Left lung (tissue), 10 donors: ENCODE data around the gene KDM1B. TPM values are rescaled to one million over a fixed set of nuclear protein-coding genes. Genes with fewer than 3 reads are reported as not detected.
"Not testable (repeated sequence)": the region's sequence is repeated elsewhere in the genome, so short reads cannot be mapped to it uniquely, and the experiment has no call there.

ENCODE experiments used
- ATAC-seq: fragments of 200-7000 bp; cut with Tn5 transposase; one replicate; pipeline ENCODE4 v1.9.1; 2020; ENCODE audit warnings: moderate library complexity
- DNase-seq, 4 donors: peaks; one replicate each; pipeline ENCODE4 v3.0.0-alpha.2; 2013 to 2020
- H3K27ac ChIP-seq, 2 donors: fragments of 200-600 bp; sonication (generic) in 1 of 2; one replicate each; pipeline versions ENCODE4 v1.5.0 to v1.8.0; 2020 to 2021
- H3K27me3 ChIP-seq, 2 donors: fragments of 200-600 bp; sonication (generic) in 1 of 2; one replicate each; pipeline versions ENCODE4 v1.5.0 to v1.8.0; 2020 to 2021
- H3K36me3 ChIP-seq, 2 donors: fragments of 200-600 bp; sonication (generic) in 1 of 2; one replicate each; pipeline versions ENCODE4 v1.5.0 to v1.8.0; 2020 to 2021
- H3K4me1 ChIP-seq, 2 donors: fragments of 200-600 bp; one replicate each; pipeline ENCODE4 v1.8.0; 2021
- H3K4me3 ChIP-seq, 2 donors: fragments of 200-600 bp; sonication (generic) in 1 of 2; one replicate each; pipeline versions ENCODE4 v1.5.0 to v1.8.0; 2020 to 2021; ENCODE audit warnings: mild to moderate bottlenecking in 1 of 2
- H3K9me3 ChIP-seq, 2 donors: fragments of 200-600 bp; sonication (generic) in 1 of 2; one replicate each; pipeline versions ENCODE4 v1.5.0 to v1.8.0; 2020 to 2021
- intact Hi-C, 2 donors: fragments of 100-400 bp; cut with DNase I; formaldehyde crosslinking; loops; one replicate each; pipeline versions ENCODE4 v1.11.2 to v1.14.2; 2022
- polyA plus RNA-seq, 6 donors: library from polyadenylated mRNA; unstranded; fragments of 120-200 nt; gene quantifications; one replicate each; pipeline ENCODE4 v1.2.1, GENCODE V29; 2013; ENCODE audit not compliant: insufficient read length in 6 of 6
- total RNA-seq, 2 donors: library from RNA; stranded (reverse); fragmentation: NEBNext Ultra II Directional; extraction: Animal tissue kit (Norgen Biotek cat#: 25700); gene quantifications; one replicate each; pipeline ENCODE4 v1.2.1, GENCODE V29; 2021
- TF ChIP-seq, protein P1 (sequence below), 2 donors: fragments of 200-600 bp; sonication (generic) in 1 of 2; IDR thresholded peaks; one replicate each; pipeline versions ENCODE4 v1.5.0 to v1.8.0; 2021; ENCODE audit warnings: antibody characterized with exemption in 2 of 2
- donor health status: DM: no; HTN: yes; CAD: no.
- donor health status: DM: no; HTN: no; CAD: no.

The KDM1B gene
- total and polyA plus RNA-seq, 8 donors: 20.3 to 25.1 (median 22.5) TPM

DNA sequence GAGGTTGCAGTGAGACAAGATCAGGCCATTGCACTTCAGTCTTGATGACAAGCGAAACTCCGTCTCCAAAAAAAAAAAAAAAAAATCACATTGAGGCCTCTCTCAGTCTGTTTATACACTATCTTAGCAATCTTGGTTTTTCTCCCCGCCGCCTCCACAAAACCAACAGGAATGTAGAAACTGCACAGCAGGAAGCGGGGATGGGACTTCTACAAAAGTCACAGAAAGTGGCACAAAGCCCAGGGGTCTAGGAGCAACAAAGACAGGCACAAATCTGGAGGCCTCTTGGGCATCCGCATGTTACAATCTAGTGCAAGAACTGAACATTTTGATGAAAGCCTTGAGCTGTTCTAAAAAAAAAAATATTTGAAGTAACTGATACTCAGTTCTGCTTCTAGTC, 48.6 kb downstream of the KDM1B start:
- H3K4me1 ChIP-seq: no peaks in the 10 kb centered on the region
- no peak overlapping the region for H3K4me3 ChIP-seq
- no peak for ATAC-seq
- H3K27me3 ChIP-seq: no peaks in the 10 kb centered on the region
- no peak for DNase-seq
- H3K27ac ChIP-seq: no peak overlapping the region
- H3K36me3 ChIP-seq: peaks cover 0 to 92% of the 10 kb centered on the region in 2 donors
- no peaks in the 10 kb centered on the region for H3K9me3 ChIP-seq
- TF ChIP-seq, protein P1, sequence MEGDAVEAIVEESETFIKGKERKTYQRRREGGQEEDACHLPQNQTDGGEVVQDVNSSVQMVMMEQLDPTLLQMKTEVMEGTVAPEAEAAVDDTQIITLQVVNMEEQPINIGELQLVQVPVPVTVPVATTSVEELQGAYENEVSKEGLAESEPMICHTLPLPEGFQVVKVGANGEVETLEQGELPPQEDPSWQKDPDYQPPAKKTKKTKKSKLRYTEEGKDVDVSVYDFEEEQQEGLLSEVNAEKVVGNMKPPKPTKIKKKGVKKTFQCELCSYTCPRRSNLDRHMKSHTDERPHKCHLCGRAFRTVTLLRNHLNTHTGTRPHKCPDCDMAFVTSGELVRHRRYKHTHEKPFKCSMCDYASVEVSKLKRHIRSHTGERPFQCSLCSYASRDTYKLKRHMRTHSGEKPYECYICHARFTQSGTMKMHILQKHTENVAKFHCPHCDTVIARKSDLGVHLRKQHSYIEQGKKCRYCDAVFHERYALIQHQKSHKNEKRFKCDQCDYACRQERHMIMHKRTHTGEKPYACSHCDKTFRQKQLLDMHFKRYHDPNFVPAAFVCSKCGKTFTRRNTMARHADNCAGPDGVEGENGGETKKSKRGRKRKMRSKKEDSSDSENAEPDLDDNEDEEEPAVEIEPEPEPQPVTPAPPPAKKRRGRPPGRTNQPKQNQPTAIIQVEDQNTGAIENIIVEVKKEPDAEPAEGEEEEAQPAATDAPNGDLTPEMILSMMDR (IDR thresholded peaks at IDR 0.05): no peak
- intact Hi-C loops: no loop called here

DNA sequence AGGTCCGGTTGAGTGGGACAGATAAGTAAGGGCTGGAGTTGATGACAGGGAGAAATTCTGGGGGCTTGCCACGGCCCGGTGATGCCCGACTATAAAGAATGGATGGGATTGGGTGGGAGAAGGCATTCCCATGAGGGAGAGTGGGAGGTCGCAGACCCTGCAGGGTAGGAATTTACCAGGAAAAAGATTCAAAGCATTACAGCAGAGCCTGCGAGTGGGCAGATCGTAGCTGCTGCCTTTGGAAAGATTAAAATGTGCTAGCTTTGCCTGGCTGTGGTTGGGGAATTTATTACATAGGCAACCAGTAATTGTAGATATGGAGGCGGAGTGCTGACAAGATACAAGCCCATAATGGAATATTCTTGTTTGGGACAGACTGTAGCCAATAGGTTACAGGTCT, 49.5 kb downstream of the KDM1B start:
- no peak for ATAC-seq
- no peak for DNase-seq
- intact Hi-C loops: no loop called here
- H3K36me3 ChIP-seq: peaks cover 0 to 92% of the 10 kb centered on the region in 2 donors
- no peak overlapping the region for H3K27ac ChIP-seq
- no peaks in the 10 kb centered on the region for H3K27me3 ChIP-seq
- TF ChIP-seq, protein P1 (IDR thresholded peaks at IDR 0.05): no peak
- H3K4me1 ChIP-seq: no peaks in the 10 kb centered on the region
- H3K4me3 ChIP-seq: no peak overlapping the region
- no peaks in the 10 kb centered on the region for H3K9me3 ChIP-seq

DNA sequence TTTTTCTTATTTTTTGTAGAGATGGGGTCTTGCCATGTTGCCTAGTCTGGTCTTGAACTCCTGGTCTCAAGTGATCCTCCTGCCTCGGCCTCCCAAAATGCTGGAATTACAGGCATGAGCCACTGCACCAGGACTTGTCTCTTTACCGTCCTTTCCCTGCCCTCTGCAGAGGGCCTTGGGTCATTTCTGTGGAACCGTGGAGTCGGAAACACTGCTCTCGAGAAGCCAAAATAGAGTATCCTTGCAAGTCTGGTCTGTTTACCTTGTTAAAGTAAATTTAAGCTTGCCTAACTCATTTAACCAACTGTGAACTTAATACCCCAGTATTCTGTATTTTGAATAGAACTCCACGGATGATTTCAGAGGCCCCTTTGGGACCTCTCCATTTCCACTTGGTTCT, 51.4 kb downstream of the KDM1B start:
- DNase-seq (no peak), ATAC-seq (no peak)
- H3K27ac ChIP-seq: no peak overlapping the region
- H3K4me1 ChIP-seq: no peaks in the 10 kb centered on the region
- H3K36me3 ChIP-seq: peaks cover 0 to 90% of the 10 kb centered on the region in 2 donors
- TF ChIP-seq, protein P1 (IDR thresholded peaks at IDR 0.05): no peak
- intact Hi-C loops: no loop called here
- no peaks in the 10 kb centered on the region for H3K9me3 ChIP-seq
- H3K4me3 ChIP-seq: no peak overlapping the region
- no peaks in the 10 kb centered on the region for H3K27me3 ChIP-seq

DNA sequence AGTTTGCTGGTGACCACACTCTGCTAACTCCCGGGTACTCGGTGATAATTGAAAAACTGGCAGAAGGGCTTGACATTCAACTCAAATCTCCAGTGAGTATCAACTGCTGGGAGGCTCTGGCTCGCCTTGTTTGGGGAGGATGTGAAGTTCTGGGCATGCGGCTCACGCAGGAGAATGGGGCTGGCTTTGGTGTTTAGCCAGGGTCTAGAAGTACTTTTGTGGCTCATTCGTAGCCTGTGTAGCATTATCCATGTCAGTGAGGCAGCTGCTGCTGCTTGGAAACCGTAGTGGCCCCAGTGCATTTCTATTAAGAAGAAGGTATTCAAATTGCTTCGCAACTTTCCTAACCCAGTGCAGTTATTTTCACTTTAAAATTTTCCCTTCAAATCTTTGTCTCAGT, 52.2 kb downstream of the KDM1B start:
- no peak overlapping the region for H3K27ac ChIP-seq
- peaks cover 0 to 89% of the 10 kb centered on the region in 2 donors for H3K36me3 ChIP-seq
- H3K9me3 ChIP-seq: no peaks in the 10 kb centered on the region
- no peaks in the 10 kb centered on the region for H3K4me1 ChIP-seq
- TF ChIP-seq, protein P1 (IDR thresholded peaks at IDR 0.05): no peak
- intact Hi-C loops: no loop called here
- H3K4me3 ChIP-seq: no peak overlapping the region
- ATAC-seq (no peak), DNase-seq (no peak)
- H3K27me3 ChIP-seq: no peaks in the 10 kb centered on the region

DNA sequence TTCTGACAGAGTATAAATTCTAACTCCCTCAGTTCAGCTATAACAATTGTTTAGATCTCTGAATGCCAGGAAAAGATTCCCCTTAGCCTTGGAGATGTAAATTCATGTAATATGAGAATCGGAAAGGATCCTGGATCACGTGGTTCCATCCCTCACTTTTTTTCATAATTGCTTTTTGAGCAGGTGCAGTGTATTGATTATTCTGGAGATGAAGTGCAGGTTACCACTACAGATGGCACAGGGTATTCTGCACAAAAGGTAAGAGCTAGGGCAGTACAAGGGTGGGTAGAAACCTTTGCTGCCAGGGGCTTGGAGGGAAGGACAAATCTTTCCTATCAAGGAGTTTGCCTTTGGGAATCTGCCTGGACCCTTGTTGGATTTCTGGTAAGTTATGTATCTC, 52.7 kb downstream of the KDM1B start:
- Histone ChIP-seq H3K9me3 (no peaks in the 10 kb centered on the region), H3K27ac (no peak overlapping the region), H3K4me3 (no peak overlapping the region), H3K4me1 (no peaks in the 10 kb centered on the region), H3K27me3 (no peaks in the 10 kb centered on the region), H3K36me3 (peaks cover 0 to 90% of the 10 kb centered on the region in 2 donors)
- ATAC-seq (no peak), DNase-seq (no peak)
- intact Hi-C loops: no loop called here
- TF ChIP-seq, protein P1 (IDR thresholded peaks at IDR 0.05): no peak

DNA sequence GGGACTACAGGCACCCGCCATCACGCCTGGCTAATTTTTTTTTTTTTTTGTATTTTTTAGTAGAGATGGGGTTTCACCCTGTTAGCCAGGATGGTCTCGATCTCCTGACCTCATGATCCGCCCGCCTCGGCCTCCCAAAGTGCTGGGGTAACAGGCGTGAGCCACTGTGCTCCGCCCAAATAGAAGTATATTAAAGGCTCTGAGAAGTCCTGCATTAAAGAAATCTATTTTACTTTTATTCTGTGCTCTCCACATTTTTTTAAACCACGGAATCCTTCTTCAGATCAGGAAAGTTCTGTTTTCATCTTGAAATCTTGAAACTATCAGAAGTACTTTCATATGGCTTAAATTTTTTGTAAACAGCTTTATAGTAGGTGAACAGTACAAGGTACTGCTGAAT, 53.6 kb downstream of the KDM1B start:
- H3K27ac ChIP-seq, ATAC-seq, H3K4me1 ChIP-seq, H3K9me3 ChIP-seq, intact Hi-C loops, DNase-seq, H3K4me3 ChIP-seq, H3K27me3 ChIP-seq: not testable (repeated sequence)
- peaks cover 0 to 88% of the 10 kb centered on the region in 2 donors for H3K36me3 ChIP-seq
